HG02885 (cell line): Measurements from ENCODE around the gene LRP8.

Experiments
- ATAC-seq: cut with Tn5 transposase; IDR thresholded peaks from one replicate; pipeline ENCODE4 v1.9.1; 2021; ENCODE audit warnings: mild to moderate bottlenecking; ENCODE audit not compliant: unreplicated experiment, poor library complexity

The LRP8 gene

DNA sequence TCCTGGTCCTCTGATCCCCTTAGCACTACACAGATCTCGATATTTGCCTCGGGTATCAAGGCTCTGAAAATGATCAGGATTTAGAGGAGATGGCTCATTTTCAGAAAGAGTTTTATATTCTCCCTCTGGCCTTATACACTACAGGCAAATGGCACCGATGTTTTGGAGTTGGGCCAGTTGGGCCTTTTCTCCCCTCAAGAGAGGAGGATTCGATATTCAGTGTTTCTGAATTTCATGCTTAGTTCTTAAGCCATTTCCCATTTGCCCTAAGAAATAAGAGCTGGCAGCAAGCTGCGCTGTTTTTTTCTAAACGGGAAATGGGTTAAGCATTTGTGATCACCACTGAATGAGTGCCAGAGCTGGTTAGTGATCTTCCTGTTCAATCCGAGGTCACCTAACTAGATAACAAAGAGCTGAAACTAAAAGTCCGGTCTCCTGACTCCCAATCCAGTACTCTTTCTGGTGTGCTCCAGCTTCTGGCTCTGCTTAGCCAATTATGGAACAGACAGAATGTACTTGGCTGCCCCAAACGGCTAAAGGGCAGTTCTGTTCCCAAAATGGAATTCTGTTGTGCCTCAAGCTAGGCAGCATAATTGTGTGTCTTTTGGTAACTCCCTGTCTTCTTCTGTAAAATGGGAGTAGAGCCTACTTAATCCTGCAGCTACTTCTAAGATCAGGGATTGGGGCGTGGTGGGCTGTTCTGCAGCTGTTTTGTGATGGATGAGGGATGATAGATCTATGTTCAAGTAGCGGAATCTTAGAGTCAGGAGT lies 132.4 kb downstream of the LRP8 start:
- no peak for ATAC-seq
